Neuronal stem cell (in vitro differentiated cells): ENCODE results near the gene C19orf81.

Experiments used
- DNase-seq: peaks from one replicate; pipeline ENCODE4 v3.0.0-alpha.2; 2013; ENCODE audit warnings: low spot score
- H2AFZ ChIP-seq: one replicate; pipeline ENCODE4 v1.6.1; 2013; ENCODE audit warnings: mild to moderate bottlenecking, low read length, inconsistent platforms
- H2AK5ac ChIP-seq: 2 replicates; pipeline ENCODE4 v1.6.1; 2013; ENCODE audit warnings: low read depth, mild to moderate bottlenecking, inconsistent platforms, low read length, moderate library complexity, mixed read lengths
- H2BK120ac ChIP-seq: 2 replicates; pipeline ENCODE4 v1.6.1; 2013; ENCODE audit warnings: low read depth, mild to moderate bottlenecking, inconsistent platforms, low read length, moderate library complexity, mixed read lengths
- H2BK12ac ChIP-seq: one replicate; pipeline ENCODE4 v1.6.1; 2013; ENCODE audit warnings: low read length, inconsistent platforms
- H2BK15ac ChIP-seq: 2 replicates; pipeline ENCODE4 v1.6.1; 2013; ENCODE audit warnings: mild to moderate bottlenecking, low read length, inconsistent platforms, mixed read lengths
- H2BK5ac ChIP-seq: one replicate; pipeline ENCODE4 v1.6.1; 2013; ENCODE audit warnings: inconsistent platforms, mild to moderate bottlenecking, low read length, moderate library complexity
- H3K14ac ChIP-seq: one replicate; pipeline ENCODE4 v1.6.1; 2013; ENCODE audit warnings: low read length, inconsistent platforms
- H3K18ac ChIP-seq: 2 replicates; pipeline ENCODE4 v1.6.1; 2013; ENCODE audit warnings: low read length, inconsistent platforms
- H3K23ac ChIP-seq: 2 replicates; pipeline ENCODE4 v1.6.1; 2013; ENCODE audit warnings: low read depth, mild to moderate bottlenecking, mixed read lengths, low read length, inconsistent platforms; ENCODE audit not compliant: poor library complexity
- H3K27ac ChIP-seq: replicated peaks from 3 replicates; pipeline ENCODE4 v1.5.1; 2013; ENCODE audit warnings: low read length, inconsistent platforms
- H3K27me3 ChIP-seq, 3 experiments: 2 replicates each; pipeline ENCODE4 v1.6.1; 2013; ENCODE audit warnings: low read length in 3 of 3, mild to moderate bottlenecking in 2 of 3, inconsistent platforms in 1 of 3, low read depth in 1 of 3, mixed read lengths in 1 of 3, moderate library complexity in 1 of 3; ENCODE audit not compliant: control insufficient read depth in 3 of 3, insufficient read depth in 3 of 3
- H3K36me3 ChIP-seq, 2 donors: replicated peaks in 1 of 2; 2 replicates each; pipeline ENCODE4 v1.6.1; 2013; ENCODE audit warnings: low read length in 2 of 2; ENCODE audit not compliant: control insufficient read depth in 2 of 2, insufficient read depth in 2 of 2
- H3K4ac ChIP-seq: 2 replicates; pipeline ENCODE4 v1.6.1; 2013; ENCODE audit warnings: inconsistent platforms, mild to moderate bottlenecking, low read length, moderate library complexity
- H3K4me1 ChIP-seq, 2 donors: 1 replicate in 1 of 2; 2 replicates in 1 of 2; pipeline ENCODE4 v1.6.1; 2013; ENCODE audit warnings: low read length in 2 of 2, low read depth in 1 of 2; ENCODE audit not compliant: control insufficient read depth in 2 of 2, insufficient read depth in 1 of 2
- H3K4me2 ChIP-seq: one replicate; pipeline ENCODE4 v1.6.1; 2013; ENCODE audit warnings: mild to moderate bottlenecking, low read length, inconsistent platforms; ENCODE audit not compliant: insufficient read depth, poor library complexity, severe bottlenecking
- H3K4me3 ChIP-seq, 2 donors: 2 replicates each; pipeline ENCODE4 v1.5.1; 2013; ENCODE audit warnings: low read length in 2 of 2, mild to moderate bottlenecking in 2 of 2, inconsistent platforms in 1 of 2, moderate library complexity in 1 of 2
- H3K79me1 ChIP-seq: one replicate; pipeline ENCODE4 v1.6.1; 2013; ENCODE audit warnings: low read depth, mild to moderate bottlenecking, inconsistent platforms, low read length, moderate library complexity
- H3K9ac ChIP-seq: one replicate; pipeline ENCODE4 v1.6.1; 2013; ENCODE audit warnings: mild to moderate bottlenecking, low read depth, low read length, inconsistent platforms; ENCODE audit not compliant: poor library complexity
- H3K9me3 ChIP-seq, 2 donors: replicated peaks in 1 of 2; 2 replicates each; pipeline versions ENCODE3 to v1.6.1; 2013; ENCODE audit warnings: low read length in 2 of 2, mild to moderate bottlenecking in 2 of 2, inconsistent platforms in 1 of 2, low read depth in 1 of 2, mixed read lengths in 1 of 2, moderate library complexity in 1 of 2; ENCODE audit not compliant: control insufficient read depth in 2 of 2, insufficient read depth in 1 of 2
- H4K8ac ChIP-seq: one replicate; pipeline ENCODE4 v1.6.1; 2013; ENCODE audit warnings: low read depth, mild to moderate bottlenecking, inconsistent platforms, low read length, moderate library complexity
- H4K91ac ChIP-seq: one replicate; pipeline ENCODE4 v1.6.1; 2013; ENCODE audit warnings: low read length, low read depth, mild to moderate bottlenecking, inconsistent platforms; ENCODE audit not compliant: poor library complexity
- WGBS, 2 donors: extraction: QIAGEN DNeasy Blood & Tissue Kit; methylation state at CpG; one replicate each; pipeline ENCODE4 v1.1.7; 2013; ENCODE audit warnings: missing lambda C conversion rate in 2 of 2, mixed read lengths in 1 of 2; ENCODE audit not compliant: insufficient read length in 2 of 2, insufficient replicate concordance in 1 of 2; ENCODE audit errors: extremely low coverage in 2 of 2; 5-methylcytosine and 5-hydroxymethylcytosine counted together

C19orf81 gene

DNA sequence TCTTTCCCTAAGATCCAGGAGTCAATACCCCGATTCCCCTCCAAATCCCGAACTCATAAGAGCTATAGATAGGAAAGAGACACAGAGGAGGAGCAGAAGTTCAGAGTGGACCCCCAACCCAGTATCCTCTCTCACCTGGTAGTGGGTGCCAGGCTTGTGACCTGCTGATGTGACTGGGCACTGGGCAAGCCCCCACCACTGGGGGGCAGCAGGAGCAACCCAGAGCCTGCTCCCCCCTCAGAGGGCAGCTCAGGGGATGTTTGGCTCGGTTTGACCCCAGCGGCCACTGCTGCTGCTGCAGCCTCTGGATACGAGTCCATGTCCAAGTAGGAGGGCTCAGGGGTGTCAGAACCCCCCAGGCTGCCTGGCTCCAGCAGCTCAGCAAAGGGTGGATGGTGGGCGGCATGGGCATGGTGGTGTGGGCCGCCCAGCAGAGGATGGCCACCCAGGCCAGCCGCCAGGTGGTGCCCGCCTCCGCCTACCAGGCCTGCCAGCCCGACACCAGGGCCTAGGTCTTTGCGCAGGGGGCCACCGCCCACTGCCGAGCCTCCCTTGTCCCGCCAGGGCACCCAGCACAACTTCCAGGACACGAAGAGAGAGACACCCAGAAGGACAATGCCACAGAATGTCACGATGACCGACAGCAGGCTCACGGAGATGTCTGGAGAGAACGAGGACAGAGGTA lies 17.0 kb upstream of the C19orf81 start:
- Histone ChIP-seq H4K8ac (no peak overlapping the region), H2BK15ac (no peak overlapping the region), H3K36me3 (no peaks in the 10 kb centered on the region), H2BK5ac (no peak overlapping the region), H2BK120ac (no peak overlapping the region), H3K4ac (no peak overlapping the region), H2AFZ (no peak overlapping the region), H3K27ac (no peak overlapping the region), H3K79me1 (no peaks in the 10 kb centered on the region), H3K4me3 (no peak overlapping the region), H3K18ac (peak overlapping the region; percentile 52), H3K9ac (no peak overlapping the region), H3K4me1 (no peaks in the 10 kb centered on the region), H2BK12ac (no peak overlapping the region), H3K9me3 (peaks cover 8 to 15% of the 10 kb centered on the region in 2 donors), H3K4me2 (no peak overlapping the region), H4K91ac (no peak overlapping the region), H3K27me3 (peaks cover 0 to 12% (median under 1%) of the 10 kb centered on the region in 3 experiments), H3K23ac (no peak overlapping the region), H2AK5ac (peak overlapping the region; percentile 34), H3K14ac (no peak overlapping the region)
- WGBS, 2 donors: no CpG with 5 or more reads among the region's 20 CpGs
- no peak for DNase-seq

DNA sequence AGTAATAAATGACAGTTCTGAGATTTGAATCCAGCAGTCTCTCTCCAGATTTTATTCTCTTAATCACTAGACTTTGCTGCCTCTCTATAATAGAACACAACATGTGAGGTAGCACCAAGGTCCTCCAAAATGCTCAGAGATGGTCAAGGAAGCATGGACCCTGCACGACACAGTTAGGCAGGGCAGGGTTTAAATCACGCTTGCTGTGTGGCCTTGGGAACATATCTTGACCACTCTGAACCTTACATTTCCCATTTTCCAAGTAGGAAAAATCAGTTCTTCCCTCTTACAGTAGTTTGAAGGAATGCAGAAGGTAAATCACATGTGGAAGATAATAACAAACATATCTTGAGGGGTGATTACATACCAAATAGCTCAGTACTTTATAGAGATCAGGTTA lies 15.9 kb upstream of the C19orf81 start:
- H3K4me3 ChIP-seq: no peak overlapping the region
- no peak overlapping the region for H2BK12ac ChIP-seq
- no peak overlapping the region for H4K8ac ChIP-seq
- no peak overlapping the region for H3K18ac ChIP-seq
- no peak overlapping the region for H2AK5ac ChIP-seq
- H3K4ac ChIP-seq: no peak overlapping the region
- peaks cover 0 to 23% (median 6%) of the 10 kb centered on the region in 3 experiments for H3K27me3 ChIP-seq
- no peak overlapping the region for H3K23ac ChIP-seq
- WGBS, 2 donors: no CpG with 5 or more reads among the region's 2 CpGs
- no peak overlapping the region for H3K14ac ChIP-seq
- no peak overlapping the region for H4K91ac ChIP-seq
- no peak overlapping the region for H3K27ac ChIP-seq
- no peak overlapping the region for H2BK5ac ChIP-seq
- no peak for DNase-seq
- no peaks in the 10 kb centered on the region for H3K4me1 ChIP-seq
- no peaks in the 10 kb centered on the region for H3K79me1 ChIP-seq
- H2BK15ac ChIP-seq: no peak overlapping the region
- H3K9me3 ChIP-seq: peaks cover 8 to 15% of the 10 kb centered on the region in 2 donors
- H3K9ac ChIP-seq: no peak overlapping the region
- H3K4me2 ChIP-seq: no peak overlapping the region
- H3K36me3 ChIP-seq: no peaks in the 10 kb centered on the region
- no peak overlapping the region for H2AFZ ChIP-seq
- no peak overlapping the region for H2BK120ac ChIP-seq

DNA sequence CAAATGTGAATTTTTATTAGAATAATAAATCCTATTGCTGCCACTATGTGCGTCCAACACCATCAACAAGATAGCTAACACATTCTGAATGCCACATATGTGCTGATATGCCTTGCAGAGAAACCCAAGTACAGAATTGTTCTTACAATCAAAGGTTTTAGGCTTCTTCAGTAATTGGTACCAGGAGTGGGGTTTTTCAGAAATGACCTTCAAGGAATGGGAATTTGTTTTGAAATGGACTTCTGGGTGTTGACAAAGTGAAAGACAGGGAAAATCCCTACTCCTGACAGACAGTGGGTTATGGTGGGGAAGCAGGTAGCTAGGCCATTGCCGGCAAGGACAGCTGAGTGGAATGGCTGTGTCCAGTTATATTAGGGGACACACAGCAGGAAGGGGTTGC lies 15.3 kb upstream of the C19orf81 start:
- Histone ChIP-seq H3K9me3 (peaks cover 8 to 15% of the 10 kb centered on the region in 2 donors), H3K79me1 (no peaks in the 10 kb centered on the region), H3K14ac (no peak overlapping the region), H2AFZ (no peak overlapping the region), H2BK15ac (no peak overlapping the region), H2BK5ac (no peak overlapping the region), H2AK5ac (no peak overlapping the region), H3K18ac (no peak overlapping the region), H4K91ac (no peak overlapping the region), H3K27ac (no peak overlapping the region), H2BK120ac (no peak overlapping the region), H3K4me2 (no peak overlapping the region), H2BK12ac (no peak overlapping the region), H4K8ac (no peak overlapping the region), H3K4ac (no peak overlapping the region), H3K4me3 (peak overlapping the region in 1 of 2 donors; percentile 46), H3K36me3 (no peaks in the 10 kb centered on the region), H3K4me1 (peaks cover 0 to 3% of the 10 kb centered on the region in 2 donors), H3K9ac (no peak overlapping the region), H3K23ac (no peak overlapping the region), H3K27me3 (peaks cover 0 to 29% (median 11%) of the 10 kb centered on the region in 3 experiments)
- no CpG with 5 or more reads among the region's 2 CpGs for WGBS, 2 donors
- DNase-seq: no peak

DNA sequence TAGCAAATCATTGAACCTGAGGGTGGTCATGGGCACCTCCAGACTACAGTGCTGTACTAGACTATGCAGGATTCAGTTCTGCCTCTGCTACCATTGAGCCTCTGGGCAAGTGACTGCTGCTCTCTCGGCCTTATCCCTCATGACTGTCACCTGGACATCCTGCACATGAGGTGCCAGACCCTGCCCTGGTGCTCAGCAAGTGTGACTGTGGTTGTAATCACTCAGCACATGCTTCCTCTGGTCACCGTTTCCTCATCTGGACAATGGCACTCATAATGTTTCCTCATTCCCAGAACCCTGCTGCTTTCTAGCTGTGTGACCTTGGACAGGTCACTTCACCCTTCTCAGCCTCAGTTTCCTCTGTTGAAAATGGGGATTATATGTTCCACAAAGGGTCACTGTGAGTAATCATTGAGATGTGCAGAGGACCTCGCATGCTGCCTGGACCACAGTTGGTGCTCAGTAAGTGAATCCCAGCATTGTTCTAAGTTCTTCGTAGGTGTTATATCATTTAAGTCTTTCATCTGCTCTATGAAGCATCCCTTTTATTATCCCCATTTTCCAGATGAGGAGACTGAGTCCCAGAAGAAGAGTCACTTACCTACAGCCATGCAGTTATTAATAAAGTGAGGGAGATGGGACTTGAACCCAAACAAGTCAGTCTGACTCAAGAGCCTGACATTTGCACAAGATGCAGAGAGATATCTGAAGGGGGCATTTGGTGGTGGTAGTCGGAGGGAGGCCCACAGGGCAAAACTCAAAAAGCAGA lies 12.7 kb upstream of the C19orf81 start:
- Histone ChIP-seq H3K27me3 (peaks cover 0 to 32% (median 11%) of the 10 kb centered on the region in 3 experiments), H3K79me1 (no peaks in the 10 kb centered on the region)

More for the DNA sequence above, 12.7 kb upstream of the C19orf81 start:
- Histone ChIP-seq H2BK12ac (no peak overlapping the region), H2AK5ac (peak overlapping the region; percentile 67), H3K36me3 (no peaks in the 10 kb centered on the region), H3K9ac (no peak overlapping the region), H4K91ac (no peak overlapping the region), H4K8ac (no peak overlapping the region), H3K4ac (no peak overlapping the region), H3K18ac (no peak overlapping the region), H3K4me3 (no peak overlapping the region), H3K4me2 (no peak overlapping the region), H3K9me3 (peaks cover 8 to 15% of the 10 kb centered on the region in 2 donors), H3K23ac (no peak overlapping the region), H3K27ac (no peak overlapping the region), H2AFZ (no peak overlapping the region), H2BK15ac (no peak overlapping the region), H2BK120ac (peak overlapping the region; percentile 40), H2BK5ac (no peak overlapping the region), H3K4me1 (peaks cover 0 to 5% of the 10 kb centered on the region in 2 donors), H3K14ac (no peak overlapping the region)
- DNase-seq: no peak
- no CpG with 5 or more reads among the region's 5 CpGs for WGBS, 2 donors
